GM12878 (cell line): Measurements from ENCODE around the gene ELP2.

Source experiments
- MEF2A ChIP-seq: IDR thresholded peaks from 2 replicates; pipeline ENCODE4 v1.6.1; 2011; ENCODE audit warnings: low read depth, mild to moderate bottlenecking, low read length, moderate library complexity; ENCODE audit not compliant: insufficient read depth
- RFX5 ChIP-seq: IDR thresholded peaks from 2 replicates; pipeline ENCODE4 v1.6.1; 2011; ENCODE audit warnings: low read depth, low read length, improper control_type of control experiment
- TF ChIP-seq, protein P1 (sequence below), 3 experiments: IDR thresholded peaks in 2 of 3; conservative IDR thresholded peaks in 1 of 3; 2 replicates each; pipeline ENCODE4 v1.5.1; 2011; ENCODE audit warnings: low read depth in 3 of 3, low read length in 3 of 3, mild to moderate bottlenecking in 3 of 3, control low read depth in 2 of 3, moderate library complexity in 2 of 3, inconsistent platforms in 1 of 3, mixed read lengths in 1 of 3; ENCODE audit not compliant: control insufficient read depth in 2 of 3, insufficient read depth in 1 of 3; ENCODE audit errors: extremely low read depth in 1 of 3
- TF ChIP-seq, protein P2 (sequence below): IDR thresholded peaks from 2 replicates; pipeline ENCODE4 v1.6.1; 2011; ENCODE audit warnings: borderline replicate concordance, low read depth, mild to moderate bottlenecking, moderate library complexity, mixed read lengths, low read length; ENCODE audit not compliant: insufficient read depth; ENCODE audit errors: extremely low read length

- TF ChIP-seq, protein P1, sequence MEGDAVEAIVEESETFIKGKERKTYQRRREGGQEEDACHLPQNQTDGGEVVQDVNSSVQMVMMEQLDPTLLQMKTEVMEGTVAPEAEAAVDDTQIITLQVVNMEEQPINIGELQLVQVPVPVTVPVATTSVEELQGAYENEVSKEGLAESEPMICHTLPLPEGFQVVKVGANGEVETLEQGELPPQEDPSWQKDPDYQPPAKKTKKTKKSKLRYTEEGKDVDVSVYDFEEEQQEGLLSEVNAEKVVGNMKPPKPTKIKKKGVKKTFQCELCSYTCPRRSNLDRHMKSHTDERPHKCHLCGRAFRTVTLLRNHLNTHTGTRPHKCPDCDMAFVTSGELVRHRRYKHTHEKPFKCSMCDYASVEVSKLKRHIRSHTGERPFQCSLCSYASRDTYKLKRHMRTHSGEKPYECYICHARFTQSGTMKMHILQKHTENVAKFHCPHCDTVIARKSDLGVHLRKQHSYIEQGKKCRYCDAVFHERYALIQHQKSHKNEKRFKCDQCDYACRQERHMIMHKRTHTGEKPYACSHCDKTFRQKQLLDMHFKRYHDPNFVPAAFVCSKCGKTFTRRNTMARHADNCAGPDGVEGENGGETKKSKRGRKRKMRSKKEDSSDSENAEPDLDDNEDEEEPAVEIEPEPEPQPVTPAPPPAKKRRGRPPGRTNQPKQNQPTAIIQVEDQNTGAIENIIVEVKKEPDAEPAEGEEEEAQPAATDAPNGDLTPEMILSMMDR (IDR thresholded peaks at IDR 0.05 in 2 of 3, conservative IDR thresholded peaks at IDR 0.05 in 1 of 3; ENCODE audit: control insufficient read depth in 2 of 3, extremely low read depth in 1 of 3, insufficient read depth in 1 of 3, low read depth in 3 of 3, low read length in 3 of 3) = no peak
- TF ChIP-seq RFX5 (no peak), MEF2A (no peak)
- TF ChIP-seq, protein P2, sequence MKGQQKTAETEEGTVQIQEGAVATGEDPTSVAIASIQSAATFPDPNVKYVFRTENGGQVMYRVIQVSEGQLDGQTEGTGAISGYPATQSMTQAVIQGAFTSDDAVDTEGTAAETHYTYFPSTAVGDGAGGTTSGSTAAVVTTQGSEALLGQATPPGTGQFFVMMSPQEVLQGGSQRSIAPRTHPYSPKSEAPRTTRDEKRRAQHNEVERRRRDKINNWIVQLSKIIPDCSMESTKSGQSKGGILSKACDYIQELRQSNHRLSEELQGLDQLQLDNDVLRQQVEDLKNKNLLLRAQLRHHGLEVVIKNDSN = no peak
Observed at GRCh38 chr18:36104749-36105148, 24.9 kb upstream of the ELP2 start.
